K562 (cell line): ENCODE measurements around the gene GNB2. TPM values are rescaled to one million over a fixed set of nuclear protein-coding genes. Genes with fewer than 3 reads are reported as not detected.
A peak's percentile ranks its signal among the peaks of the same experiment; 100 is the strongest.

Source experiments
- ADNP ChIP-seq: fragments of 200-800 bp; sonication (Bioruptor generic); IDR thresholded peaks from 2 replicates; pipeline ENCODE4 v1.6.1; 2016; ENCODE audit warnings: missing genetic modification characterization, missing compliant biosample characterization
- EGR1 ChIP-seq: fragments of 450-650 bp; conservative IDR thresholded peaks from 2 replicates; pipeline ENCODE4 v1.6.1; 2017; ENCODE audit warnings: mild to moderate bottlenecking
- GABPA ChIP-seq: fragments of 200-800 bp; sonication (Bioruptor generic); conservative IDR thresholded peaks from 2 replicates; pipeline ENCODE4 v1.6.1; 2016; ENCODE audit warnings: low read depth, missing genetic modification characterization, missing compliant biosample characterization
- MTA1 ChIP-seq: fragments of 450-650 bp; IDR thresholded peaks from 2 replicates; pipeline ENCODE4 v1.6.1; 2017; ENCODE audit warnings: borderline replicate concordance
- MTA2 ChIP-seq: fragments of 450-650 bp; IDR thresholded peaks from 2 replicates; pipeline ENCODE4 v1.6.1; 2016; ENCODE audit warnings: low read depth
- POLR2A ChIP-seq: fragments of 450-650 bp; conservative IDR thresholded peaks from 2 replicates; pipeline ENCODE4 v1.6.1; 2016
- RAD51 ChIP-seq: fragments of 450-650 bp; IDR thresholded peaks from 2 replicates; pipeline ENCODE4 v1.7.1; 2016; ENCODE audit warnings: low read depth, mild to moderate bottlenecking, borderline replicate concordance
- RCOR1 ChIP-seq, 2 experiments: IDR thresholded peaks; 2 replicates each; pipeline ENCODE4 v1.6.1; 2012; ENCODE audit warnings: low read depth in 2 of 2, low read length in 2 of 2, borderline replicate concordance in 1 of 2, improper control_type of control experiment in 1 of 2
- RFX7 ChIP-seq: fragments of 250-450 bp; sonication (Bioruptor Pico); IDR thresholded peaks from 2 replicates; pipeline ENCODE4 v1.5.1; 2021; ENCODE audit warnings: mild to moderate bottlenecking
- THRAP3 ChIP-seq: fragments of 450-650 bp; IDR thresholded peaks from 2 replicates; pipeline ENCODE4 v1.6.1; 2016; ENCODE audit warnings: mild to moderate bottlenecking, inconsistent platforms, borderline replicate concordance
- ZKSCAN1 ChIP-seq: fragments of 150-350 bp; IDR thresholded peaks from 2 replicates; pipeline ENCODE4 v1.6.1; 2016; ENCODE audit warnings: low read depth, low read length
- ZNF212 ChIP-seq: fragments of 450-650 bp; formaldehyde crosslinking; IDR thresholded peaks from 2 replicates; pipeline ENCODE4 v1.4.0; 2020; ENCODE audit warnings: mild to moderate bottlenecking
- polyA plus RNA-seq, 8 experiments: library from polyadenylated mRNA; depleted of rRNA in 4 of 8; stranded (reverse) in 5 of 8; unstranded in 3 of 8; fragments of >200 nt; fragmentation: Nextera tagmentation in 2 of 8; fragmentation: Illumina TruSeq in 1 of 8; extraction: Ambion mirVana in 2 of 8; extraction: Trizol in 1 of 8; gene quantifications; 2 replicates each; pipeline versions ENCODE4 v1.2.1 to v1.2.3, GENCODE V29; 2011 to 2014; ENCODE audit warnings: inconsistent platforms in 1 of 8, missing spikeins in 1 of 8
- total RNA-seq, 7 experiments: library from RNA; depleted of rRNA in 6 of 7; stranded (reverse); fragments of >200 nt in 6 of 7; fragmentation: Illumina TruSeq in 2 of 7; extraction: Trizol in 2 of 7; gene quantifications; 2 replicates each; pipeline versions ENCODE4 v1.2.1 to v1.2.3, GENCODE V29; 2011 to 2021; ENCODE audit warnings: low replicate concordance in 1 of 7
- TF ChIP-seq, protein P1 (sequence below): fragments of 450-650 bp; formaldehyde crosslinking; IDR thresholded peaks from 2 replicates; pipeline ENCODE4 v1.4.0; 2022; ENCODE audit warnings: mild to moderate bottlenecking, moderate library complexity
- TF ChIP-seq, protein P2 (sequence below), 2 experiments: IDR thresholded peaks; 2 replicates each; pipeline ENCODE4 v1.6.1; 2011; ENCODE audit warnings: borderline replicate concordance in 1 of 2, control low read depth in 1 of 2, low read depth in 1 of 2, low read length in 1 of 2, mild to moderate bottlenecking in 1 of 2, mixed read lengths in 1 of 2, moderate library complexity in 1 of 2; ENCODE audit not compliant: insufficient read depth in 1 of 2, insufficient read length in 1 of 2, poor library complexity in 1 of 2, severe bottlenecking in 1 of 2; ENCODE audit errors: extremely low read depth in 1 of 2
- TF ChIP-seq, protein P3 (sequence below): sonication (generic); formaldehyde crosslinking; IDR thresholded peaks from 2 replicates; pipeline ENCODE4 v1.8.1; 2023; ENCODE audit warnings: mild to moderate bottlenecking, missing genetic modification reagents, moderate library complexity
- TF ChIP-seq, protein P4 (sequence below): fragments of 450-650 bp; formaldehyde crosslinking; IDR thresholded peaks from 2 replicates; pipeline ENCODE4 v1.4.0; 2022; ENCODE audit warnings: missing genetic modification characterization
- TF ChIP-seq, protein P5 (sequence below): fragments of 250-450 bp; sonication (Bioruptor Pico); IDR thresholded peaks from 2 replicates; pipeline ENCODE4 v1.8.0; 2021; ENCODE audit warnings: moderate library complexity, mild to moderate bottlenecking, inconsistent platforms
- TF ChIP-seq, protein P6 (sequence below): IDR thresholded peaks from 2 replicates; pipeline ENCODE4 v1.6.1; 2011; ENCODE audit not compliant: insufficient read length; ENCODE audit errors: extremely low read depth

The GNB2 gene
- total and polyA plus RNA-seq, 9 of the 15 experiments (the other 6 are each of a cell fraction or from before 2014, with no cell fraction given) = 0.65 to 320 (median 104) TPM

DNA sequence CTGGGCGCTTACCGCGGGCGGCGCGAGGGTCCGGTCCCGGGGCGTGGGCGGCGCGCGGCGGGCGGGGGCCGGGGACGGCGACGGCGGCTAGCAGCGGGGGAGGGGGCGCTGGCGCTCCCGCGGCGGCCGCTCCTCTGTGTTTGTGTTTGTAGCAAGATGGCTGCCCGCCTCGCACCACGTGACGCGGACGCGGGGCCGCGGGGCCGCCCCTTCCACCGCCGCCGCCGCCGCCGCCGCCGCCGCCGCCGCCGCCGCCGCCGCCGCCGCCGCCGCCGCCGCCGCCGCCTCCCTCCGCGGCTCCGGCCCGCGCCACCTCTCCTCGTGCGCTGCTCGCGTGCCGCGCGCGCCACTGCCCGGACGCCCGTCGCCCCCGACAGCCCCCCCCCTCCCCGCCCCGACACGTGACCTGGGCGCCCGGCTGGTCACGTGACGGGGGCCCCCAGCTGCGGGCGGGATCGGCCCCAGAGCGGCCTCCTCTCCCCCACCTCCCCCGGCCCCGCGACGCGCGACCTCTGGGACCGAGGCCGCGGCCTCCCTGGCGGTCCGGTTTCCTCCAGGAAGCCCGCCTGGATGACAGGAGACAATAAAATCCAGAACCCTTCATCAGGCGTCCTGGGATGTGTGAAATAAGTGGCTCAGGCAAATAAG lies 20.7 kb downstream of the GNB2 start, which contains the start of gene GIGYF1 (continued):
- TF ChIP-seq, protein P1, sequence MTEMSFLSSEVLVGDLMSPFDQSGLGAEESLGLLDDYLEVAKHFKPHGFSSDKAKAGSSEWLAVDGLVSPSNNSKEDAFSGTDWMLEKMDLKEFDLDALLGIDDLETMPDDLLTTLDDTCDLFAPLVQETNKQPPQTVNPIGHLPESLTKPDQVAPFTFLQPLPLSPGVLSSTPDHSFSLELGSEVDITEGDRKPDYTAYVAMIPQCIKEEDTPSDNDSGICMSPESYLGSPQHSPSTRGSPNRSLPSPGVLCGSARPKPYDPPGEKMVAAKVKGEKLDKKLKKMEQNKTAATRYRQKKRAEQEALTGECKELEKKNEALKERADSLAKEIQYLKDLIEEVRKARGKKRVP = no peak
- TF ChIP-seq ZNF212 (CRISPR knock-in tag) (no peak), ZKSCAN1 (0 out of 2 replicates have a peak, but pooled peaks have one; percentile 21), MTA2 (no peak), ADNP (tag) (no peak), GABPA (tag) (peak; percentile 50), RFX7 (CRISPR knock-in tag) (no peak), THRAP3 (no peak), EGR1 (peak; percentile 34; the same call in 1 of the 2 replicates), MTA1 (no peak), RAD51 (peak; percentile 96), RCOR1 (IDR thresholded peaks at IDR 0.05; ENCODE audit: borderline replicate concordance in 1 of 2, low read depth in 2 of 2, low read length in 2 of 2) (peak in 1 of 2 experiments; percentile 49; a peak in 1 of 4 replicates), POLR2A (no peak; the same call in 1 of the 2 replicates)
- TF ChIP-seq, protein P2, sequence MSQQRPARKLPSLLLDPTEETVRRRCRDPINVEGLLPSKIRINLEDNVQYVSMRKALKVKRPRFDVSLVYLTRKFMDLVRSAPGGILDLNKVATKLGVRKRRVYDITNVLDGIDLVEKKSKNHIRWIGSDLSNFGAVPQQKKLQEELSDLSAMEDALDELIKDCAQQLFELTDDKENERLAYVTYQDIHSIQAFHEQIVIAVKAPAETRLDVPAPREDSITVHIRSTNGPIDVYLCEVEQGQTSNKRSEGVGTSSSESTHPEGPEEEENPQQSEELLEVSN (IDR thresholded peaks at IDR 0.05; ENCODE audit: borderline replicate concordance in 1 of 2, extremely low read depth in 1 of 2, insufficient read depth in 1 of 2, insufficient read length in 1 of 2, low read depth in 1 of 2, low read length in 1 of 2, poor library complexity in 1 of 2, severe bottlenecking in 1 of 2) = peak; percentile 95 to 99
- TF ChIP-seq, protein P3, sequence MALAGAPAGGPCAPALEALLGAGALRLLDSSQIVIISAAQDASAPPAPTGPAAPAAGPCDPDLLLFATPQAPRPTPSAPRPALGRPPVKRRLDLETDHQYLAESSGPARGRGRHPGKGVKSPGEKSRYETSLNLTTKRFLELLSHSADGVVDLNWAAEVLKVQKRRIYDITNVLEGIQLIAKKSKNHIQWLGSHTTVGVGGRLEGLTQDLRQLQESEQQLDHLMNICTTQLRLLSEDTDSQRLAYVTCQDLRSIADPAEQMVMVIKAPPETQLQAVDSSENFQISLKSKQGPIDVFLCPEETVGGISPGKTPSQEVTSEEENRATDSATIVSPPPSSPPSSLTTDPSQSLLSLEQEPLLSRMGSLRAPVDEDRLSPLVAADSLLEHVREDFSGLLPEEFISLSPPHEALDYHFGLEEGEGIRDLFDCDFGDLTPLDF = no peak
- TF ChIP-seq, protein P4, sequence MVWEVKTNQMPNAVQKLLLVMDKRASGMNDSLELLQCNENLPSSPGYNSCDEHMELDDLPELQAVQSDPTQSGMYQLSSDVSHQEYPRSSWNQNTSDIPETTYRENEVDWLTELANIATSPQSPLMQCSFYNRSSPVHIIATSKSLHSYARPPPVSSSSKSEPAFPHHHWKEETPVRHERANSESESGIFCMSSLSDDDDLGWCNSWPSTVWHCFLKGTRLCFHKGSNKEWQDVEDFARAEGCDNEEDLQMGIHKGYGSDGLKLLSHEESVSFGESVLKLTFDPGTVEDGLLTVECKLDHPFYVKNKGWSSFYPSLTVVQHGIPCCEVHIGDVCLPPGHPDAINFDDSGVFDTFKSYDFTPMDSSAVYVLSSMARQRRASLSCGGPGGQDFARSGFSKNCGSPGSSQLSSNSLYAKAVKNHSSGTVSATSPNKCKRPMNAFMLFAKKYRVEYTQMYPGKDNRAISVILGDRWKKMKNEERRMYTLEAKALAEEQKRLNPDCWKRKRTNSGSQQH (CRISPR knock-in tag) = no peak
- TF ChIP-seq, protein P5, sequence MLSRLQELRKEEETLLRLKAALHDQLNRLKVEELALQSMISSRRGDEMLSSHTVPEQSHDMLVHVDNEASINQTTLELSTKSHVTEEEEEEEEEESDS (CRISPR knock-in tag) = no peak
- TF ChIP-seq, protein P6, sequence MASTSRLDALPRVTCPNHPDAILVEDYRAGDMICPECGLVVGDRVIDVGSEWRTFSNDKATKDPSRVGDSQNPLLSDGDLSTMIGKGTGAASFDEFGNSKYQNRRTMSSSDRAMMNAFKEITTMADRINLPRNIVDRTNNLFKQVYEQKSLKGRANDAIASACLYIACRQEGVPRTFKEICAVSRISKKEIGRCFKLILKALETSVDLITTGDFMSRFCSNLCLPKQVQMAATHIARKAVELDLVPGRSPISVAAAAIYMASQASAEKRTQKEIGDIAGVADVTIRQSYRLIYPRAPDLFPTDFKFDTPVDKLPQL = no peak
